ENCODE results near the gene THSD7B.

GRCh38 chr2:137151731-137152130 lies 386.4 kb downstream of the THSD7B start:
- TF ChIP-seq CTCF (IDR thresholded peaks at IDR 0.05; ENCODE audit: low read length) (no peak), EZH2 (IDR thresholded peaks at IDR 0.05; ENCODE audit: borderline replicate concordance, low read length) (no peak)
